Measurements from ENCODE around the gene SCAMP4.
"Not testable (repeated sequence)": the region's sequence is repeated elsewhere in the genome, so short reads cannot be mapped to it uniquely, and the experiment has no call there.

The SCAMP4 gene

GRCh38 chr19:1871630-1872029 lies 33.6 kb upstream of the SCAMP4 start:
- Histone ChIP-seq H3K4me1 (ENCODE audit: control insufficient read depth in 1 of 2, insufficient read depth in 1 of 2, low read depth in 1 of 2, low read length in 1 of 2) (peaks cover 26 to 27% of the 10 kb centered on the region in 2 experiments), H3K9me3 (no peaks in the 10 kb centered on the region), H3K4me3 (ENCODE audit: low read depth in 1 of 2, low read length in 1 of 2) (no peak overlapping the region), H3K27ac (no peak overlapping the region), H3K27me3 (no peaks in the 10 kb centered on the region), H3K36me3 (peaks cover 13% of the 10 kb centered on the region)
- TF ChIP-seq CTCF (IDR thresholded peaks at IDR 0.05) = no peak

DNA sequence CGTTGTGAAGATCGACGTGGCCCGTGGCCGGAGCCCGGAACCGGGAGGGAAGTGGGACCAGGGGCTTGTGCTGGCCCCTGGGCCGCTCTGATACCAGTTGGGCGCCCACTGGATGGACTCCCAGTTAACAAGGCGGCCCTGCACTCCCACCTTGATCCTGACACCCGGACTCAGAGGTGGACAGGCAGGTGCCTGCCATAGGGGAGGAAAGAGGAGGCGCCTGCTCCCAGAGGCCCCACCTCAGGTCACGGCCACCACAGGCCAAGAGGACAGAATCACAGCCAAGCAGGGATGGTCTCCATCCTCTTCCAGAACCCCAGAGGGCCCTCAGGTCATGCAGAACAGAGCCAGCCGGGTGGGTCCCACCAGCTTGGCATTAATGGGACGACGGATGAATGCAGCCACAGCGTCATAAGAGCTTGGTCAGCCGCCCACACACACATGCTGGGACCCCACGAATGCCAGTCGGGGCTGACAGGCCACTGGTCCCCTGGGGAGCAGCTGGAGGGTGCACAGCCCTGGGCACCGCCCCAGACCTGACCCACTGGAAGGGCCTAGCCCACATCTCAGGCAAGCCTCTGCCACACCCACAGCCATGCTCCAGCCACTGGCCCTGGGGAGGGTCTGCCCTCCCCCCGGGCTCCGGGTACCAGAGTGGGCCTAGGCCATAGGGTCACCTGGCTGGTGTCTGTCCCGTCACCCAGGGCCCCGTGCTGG lies 32.2 kb upstream of the SCAMP4 start:
- Histone ChIP-seq H3K9me3 (no peaks in the 10 kb centered on the region), H3K27ac (no peak overlapping the region), H3K27me3 (no peaks in the 10 kb centered on the region), H3K4me3 (ENCODE audit: low read depth in 1 of 2, low read length in 1 of 2) (no peak overlapping the region), H3K36me3 (peaks cover 13% of the 10 kb centered on the region), H3K4me1 (ENCODE audit: control insufficient read depth in 1 of 2, insufficient read depth in 1 of 2, low read depth in 1 of 2, low read length in 1 of 2) (peaks cover 27 to 30% of the 10 kb centered on the region in 2 experiments)
- no peak for TF ChIP-seq CTCF (IDR thresholded peaks at IDR 0.05)

- Histone ChIP-seq H3K4me3 (ENCODE audit: low read depth in 1 of 2, low read length in 1 of 2) (peak overlapping the region in 1 of 2 experiments; percentile 90), H3K27ac (peak overlapping the region; percentile 95), H3K9me3 (no peaks in the 10 kb centered on the region), H3K4me1 (ENCODE audit: control insufficient read depth in 1 of 2, insufficient read depth in 1 of 2, low read depth in 1 of 2, low read length in 1 of 2) (peaks cover 27 to 30% of the 10 kb centered on the region in 2 experiments), H3K27me3 (no peaks in the 10 kb centered on the region), H3K36me3 (peaks cover 18% of the 10 kb centered on the region)
- no peak for TF ChIP-seq CTCF (IDR thresholded peaks at IDR 0.05)
These were observed 31.4 kb upstream of the SCAMP4 start for GRCh38 chr19:1873524-1874473.

GRCh38 chr19:1874554-1875185 lies 30.5 kb upstream of the SCAMP4 start:
- Histone ChIP-seq H3K4me3 (ENCODE audit: low read depth in 1 of 2, low read length in 1 of 2) (peak overlapping the region; percentile 90 to 91), H3K27ac (peak overlapping the region; percentile 95), H3K27me3 (no peaks in the 10 kb centered on the region), H3K36me3 (peaks cover 21% of the 10 kb centered on the region), H3K4me1 (ENCODE audit: control insufficient read depth in 1 of 2, insufficient read depth in 1 of 2, low read depth in 1 of 2, low read length in 1 of 2) (peaks cover 27 to 30% of the 10 kb centered on the region in 2 experiments), H3K9me3 (no peaks in the 10 kb centered on the region)
- TF ChIP-seq CTCF (IDR thresholded peaks at IDR 0.05) = no peak

- not testable (repeated sequence) for H3K27me3 ChIP-seq, H3K9me3 ChIP-seq
- H3K4me1 ChIP-seq (ENCODE audit: control insufficient read depth in 1 of 2, insufficient read depth in 1 of 2, low read depth in 1 of 2, low read length in 1 of 2) = peaks cover 27 to 30% of the 10 kb centered on the region in 2 experiments
- peak overlapping the region; percentile 90 to 91 for H3K4me3 ChIP-seq (ENCODE audit: low read depth in 1 of 2, low read length in 1 of 2)
- peak overlapping the region; percentile 95 for H3K27ac ChIP-seq
- peaks cover 26% of the 10 kb centered on the region for H3K36me3 ChIP-seq
These were observed 29.9 kb upstream of the SCAMP4 start for GRCh38 chr19:1875265-1875645.

Data from neutrophil (primary cell).